GM21786 (cell line): ENCODE measurements around the gene SGTB.
"Not testable (repeated sequence)": the region's sequence is repeated elsewhere in the genome, so short reads cannot be mapped to it uniquely, and the experiment has no call there.

Experiments used
- ATAC-seq: cut with Tn5 transposase; IDR thresholded peaks from one replicate; pipeline ENCODE4 v1.9.1; 2021; ENCODE audit not compliant: unreplicated experiment

The SGTB gene

DNA sequence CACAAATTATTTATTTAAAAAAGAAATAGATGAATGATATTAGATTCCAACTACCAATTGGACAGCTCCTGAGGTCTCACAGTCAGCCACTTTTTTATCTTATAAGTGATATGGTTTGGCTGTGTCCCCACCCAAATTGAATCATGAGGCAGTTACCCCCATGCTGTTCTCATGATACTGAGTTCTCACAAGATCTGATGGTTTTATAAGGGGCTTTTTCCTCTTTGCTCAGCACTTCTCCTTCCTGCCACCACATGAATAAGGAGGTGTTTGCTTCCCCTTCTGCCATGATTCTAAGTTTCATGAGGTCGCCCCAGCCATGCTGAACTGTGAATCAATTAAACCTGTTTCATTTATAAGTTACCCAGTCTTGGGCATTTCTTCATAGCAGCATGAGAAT lies 13.0 kb upstream of the SGTB start:
- ATAC-seq: no peak

DNA sequence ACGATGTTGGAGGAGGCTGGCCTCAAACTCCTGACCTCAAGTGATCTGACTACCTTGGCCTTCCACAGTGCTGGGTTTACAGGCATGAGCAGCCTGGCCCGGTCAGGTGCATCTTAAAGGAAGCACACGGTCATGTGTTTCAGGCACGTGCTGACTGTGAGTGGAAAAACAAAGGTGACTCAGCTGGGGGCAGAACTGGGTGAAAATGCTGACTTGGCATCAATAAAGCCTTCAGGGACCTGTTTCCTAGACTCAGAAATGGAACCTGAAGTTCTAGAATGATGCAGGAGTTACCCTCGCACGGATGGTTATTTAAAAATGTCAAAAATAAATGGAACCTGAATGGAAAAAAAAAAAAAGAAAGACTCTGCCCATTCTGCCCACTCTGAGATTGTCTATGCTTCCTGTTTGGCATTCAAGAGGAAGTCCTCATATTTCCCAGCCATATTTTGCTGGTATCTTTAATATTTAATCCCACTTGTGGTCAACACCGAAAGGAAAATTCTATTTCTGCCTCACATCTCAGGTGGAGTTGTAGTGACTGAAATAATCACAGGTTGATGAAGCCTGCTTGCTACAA lies 12.4 kb upstream of the SGTB start:
- ATAC-seq: not testable (repeated sequence)

DNA sequence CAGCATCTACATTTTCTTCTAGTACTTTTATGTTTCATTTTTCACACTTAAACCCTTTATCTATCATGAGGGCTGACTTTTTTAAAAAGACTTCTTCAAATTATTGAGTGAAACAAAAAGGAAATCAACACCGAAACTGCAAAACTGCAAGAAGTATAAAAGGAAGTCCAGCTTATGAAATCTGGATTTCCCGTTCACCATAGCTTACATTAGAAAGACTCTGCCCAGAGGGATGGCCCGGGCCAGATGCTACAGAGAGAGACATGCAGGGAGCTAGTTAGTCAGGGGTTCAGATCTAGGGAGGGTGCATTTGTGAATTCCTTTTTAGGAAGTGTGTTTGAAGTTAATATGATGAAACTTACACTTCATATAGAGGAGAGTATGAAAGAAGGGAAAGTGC lies 10.1 kb upstream of the SGTB start:
- not testable (repeated sequence) for ATAC-seq

DNA sequence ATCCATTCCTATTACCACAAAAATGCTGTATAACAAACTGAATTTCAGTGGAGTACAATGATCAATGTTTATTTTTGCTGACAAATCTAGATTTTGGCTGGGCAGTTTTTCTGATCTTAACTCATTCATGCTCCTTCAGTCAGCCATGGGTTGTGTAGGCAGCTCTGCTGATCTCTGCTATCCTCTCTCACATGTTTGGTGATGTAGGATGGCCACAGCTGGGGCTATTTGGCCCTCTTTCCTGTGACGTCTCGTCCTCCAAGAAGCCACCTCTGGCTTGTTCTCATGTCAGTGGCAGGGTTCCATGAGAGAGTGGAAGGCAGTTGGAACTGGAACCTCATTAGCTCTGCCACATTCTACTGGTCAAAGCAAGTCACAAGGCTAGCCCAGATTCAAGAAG lies 9.0 kb upstream of the SGTB start:
- ATAC-seq: no peak

DNA sequence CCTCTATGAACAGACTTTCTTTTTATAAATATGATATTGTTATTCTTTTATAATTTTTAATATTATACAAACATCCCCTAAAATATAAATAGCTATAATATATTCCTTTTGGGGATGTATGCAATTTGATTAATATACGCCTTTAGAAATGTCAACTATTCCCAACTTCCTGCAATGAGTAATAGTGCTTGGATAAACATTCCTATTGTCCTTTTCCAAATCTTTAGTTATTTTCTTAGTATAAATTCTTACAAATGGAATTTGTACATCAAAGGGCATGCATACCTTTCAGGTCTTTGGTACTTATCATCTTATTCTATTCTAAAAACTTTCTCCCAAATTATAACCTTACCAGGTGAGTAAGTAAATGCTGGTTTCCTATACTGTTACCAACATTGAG lies 6.3 kb upstream of the SGTB start:
- no peak for ATAC-seq

DNA sequence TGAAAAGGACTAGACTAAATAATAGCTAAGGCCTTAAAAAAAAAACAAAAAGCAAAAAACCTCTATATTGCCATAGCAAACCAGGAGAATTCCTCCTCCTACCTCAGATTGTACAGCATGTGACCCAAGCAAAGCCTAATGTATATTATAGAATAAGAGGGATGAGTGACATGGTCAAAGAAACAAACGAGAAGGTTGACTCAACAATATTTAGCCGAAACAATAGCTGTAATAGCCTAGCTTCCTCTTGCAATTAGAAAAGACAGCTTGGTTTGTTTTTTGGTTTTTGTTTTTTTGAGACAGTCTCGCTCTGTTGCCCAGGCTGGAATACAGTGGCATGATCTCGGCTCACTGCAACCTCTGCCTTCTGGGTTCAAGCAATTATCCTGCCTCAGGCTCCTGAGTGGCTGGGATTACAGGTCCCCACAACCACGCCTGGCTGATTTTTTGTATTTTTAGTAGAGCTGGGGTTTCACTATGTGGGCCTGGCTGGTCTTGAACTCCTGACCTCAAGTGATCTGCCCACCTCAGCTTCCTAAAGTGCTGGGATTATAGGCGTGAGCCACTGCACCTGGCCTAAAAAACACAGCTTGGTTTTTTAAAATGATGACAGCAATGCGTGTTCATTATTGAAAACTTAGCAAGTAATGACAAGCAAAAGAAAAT lies 5.7 kb upstream of the SGTB start:
- ATAC-seq: no peak

DNA sequence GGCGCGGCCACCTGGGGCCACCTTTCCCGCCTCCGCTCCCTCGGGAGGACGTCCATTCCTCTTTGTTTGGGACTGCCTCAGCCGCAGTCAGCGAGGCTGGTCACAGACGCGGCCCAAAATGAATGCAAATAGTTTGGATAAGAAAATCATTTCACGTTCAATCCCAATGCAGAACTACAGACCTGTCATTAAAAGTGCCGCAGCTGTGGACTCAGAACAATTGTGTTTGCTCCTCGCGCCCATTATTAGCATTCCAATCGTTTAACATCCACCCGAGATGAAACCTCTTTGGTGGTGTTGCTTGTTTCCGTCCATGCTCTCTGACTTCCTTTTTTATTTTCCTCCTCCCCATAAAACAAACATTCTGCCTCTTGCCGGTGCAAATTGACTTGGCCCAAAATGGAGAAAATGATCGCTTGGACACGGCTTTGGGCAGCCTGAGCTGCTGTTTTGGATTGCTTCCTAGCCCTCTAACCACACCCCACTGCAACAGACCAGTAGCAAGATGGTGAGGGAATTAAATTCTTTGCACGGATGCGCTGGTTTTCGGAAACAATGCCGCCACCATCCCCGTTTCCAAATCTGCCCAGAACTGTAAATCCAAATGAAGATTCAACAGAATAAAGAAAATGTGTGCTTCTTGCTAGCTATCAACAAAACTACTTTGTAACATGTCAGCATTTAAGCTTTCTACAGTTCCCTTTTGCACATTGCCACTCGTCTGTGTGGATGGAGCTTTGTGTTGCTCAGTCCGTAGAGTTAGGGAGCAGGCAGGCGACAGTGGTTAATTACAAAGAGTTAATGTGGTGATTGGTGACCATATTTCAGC lies 880 bp upstream of the SGTB start:
- no peak for ATAC-seq

DNA sequence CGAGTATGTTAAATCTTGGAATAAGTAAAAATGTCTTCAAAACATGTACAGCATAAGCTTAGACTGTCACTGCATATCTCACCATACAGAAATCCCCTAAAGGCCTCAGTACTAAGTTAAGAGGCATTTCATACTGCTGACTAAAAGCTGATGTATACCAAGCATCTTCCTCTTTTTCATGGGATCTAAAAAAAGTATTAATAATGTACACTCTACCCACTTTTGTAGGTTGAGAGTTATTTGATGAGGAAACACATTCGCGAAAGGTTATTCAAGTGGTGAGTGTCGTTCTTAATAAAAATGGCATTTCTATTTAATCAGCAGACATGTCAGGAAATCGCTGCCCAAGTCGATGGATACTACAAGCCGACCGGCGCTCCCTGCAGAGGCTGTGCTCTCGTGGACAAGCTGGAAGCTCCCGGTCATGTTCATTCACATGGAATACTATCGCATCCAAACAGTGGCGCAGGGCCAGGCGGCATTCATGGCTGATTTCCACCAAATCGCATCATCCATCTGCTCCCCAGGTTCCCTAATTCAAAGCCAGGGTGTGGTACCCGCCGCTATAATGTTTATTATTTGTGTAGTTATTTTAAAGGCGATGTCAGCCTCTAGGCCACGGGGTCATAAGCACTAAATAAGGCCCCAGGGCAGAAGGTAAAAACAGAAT lies 724 bp downstream of the SGTB start:
- ATAC-seq: peak; percentile 14

DNA sequence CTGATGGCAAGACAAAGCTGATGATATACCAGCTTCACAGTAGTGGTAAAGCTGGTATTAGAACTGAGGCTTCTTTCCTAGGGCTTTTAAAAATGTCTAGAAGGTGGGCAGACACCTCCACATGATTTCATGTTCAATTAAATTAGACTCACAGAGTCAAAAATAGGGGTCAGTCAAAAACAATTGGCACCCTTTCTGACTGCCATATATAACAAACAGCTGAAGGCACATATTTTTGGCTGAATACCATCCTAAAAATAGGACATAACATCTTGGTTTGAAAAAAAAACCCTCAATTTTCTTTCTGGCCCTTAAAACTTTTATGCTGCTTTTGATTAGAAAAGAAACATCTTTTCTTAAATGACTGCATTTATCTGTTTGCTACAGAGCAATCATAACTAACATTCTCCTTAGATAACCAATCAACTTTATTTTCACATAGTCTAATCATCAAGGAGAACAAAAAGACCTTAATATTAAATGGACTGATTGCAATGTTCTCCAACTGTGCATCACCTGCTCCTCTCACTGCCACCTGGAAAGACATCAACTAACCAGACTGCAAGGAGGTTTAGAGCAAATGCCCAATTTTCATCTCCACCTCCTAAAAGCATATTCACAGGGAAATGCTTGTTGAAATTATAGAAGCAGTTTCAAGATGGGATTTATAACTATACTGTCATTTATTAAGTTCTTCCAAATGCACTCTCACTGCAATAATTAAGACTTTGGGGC lies 3.2 kb downstream of the SGTB start:
- no peak for ATAC-seq

DNA sequence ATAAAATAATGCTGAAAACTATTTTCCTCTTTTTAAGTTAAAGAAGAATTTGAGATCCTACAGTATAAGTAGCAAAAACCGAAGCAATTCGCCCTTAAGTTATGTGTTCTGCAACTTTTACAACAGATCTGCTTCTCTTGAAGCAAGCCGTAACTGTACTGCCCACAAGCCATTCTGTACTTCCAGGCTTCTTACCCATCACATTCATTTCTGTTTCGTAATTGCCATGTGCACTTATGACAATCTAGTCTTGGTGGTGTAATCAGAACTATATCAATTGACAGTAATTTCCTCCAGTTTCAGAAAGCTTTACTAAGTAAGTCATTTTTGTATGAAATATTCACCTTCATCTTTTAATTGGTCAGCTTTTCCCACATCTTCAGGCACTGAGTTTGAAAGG lies 13.8 kb downstream of the SGTB start:
- no peak for ATAC-seq

DNA sequence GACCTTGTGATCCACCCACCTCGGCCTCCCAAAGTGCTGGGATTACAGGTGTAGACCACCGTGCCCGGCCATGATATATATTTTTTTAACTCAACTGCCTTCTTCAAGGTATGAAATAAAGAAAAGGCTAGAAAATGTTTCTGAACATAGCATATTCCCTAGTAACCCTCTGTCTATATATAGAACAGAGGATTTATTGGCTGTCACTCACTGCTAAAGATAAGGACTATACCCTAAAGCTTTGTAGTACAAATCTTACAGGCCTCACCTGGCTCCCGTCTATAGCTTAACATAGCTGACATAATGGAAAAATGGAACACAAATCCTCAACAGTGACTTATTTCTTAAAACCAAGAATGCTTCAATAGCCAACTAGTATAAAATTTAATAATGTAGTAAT lies 14.2 kb downstream of the SGTB start:
- no peak for ATAC-seq

DNA sequence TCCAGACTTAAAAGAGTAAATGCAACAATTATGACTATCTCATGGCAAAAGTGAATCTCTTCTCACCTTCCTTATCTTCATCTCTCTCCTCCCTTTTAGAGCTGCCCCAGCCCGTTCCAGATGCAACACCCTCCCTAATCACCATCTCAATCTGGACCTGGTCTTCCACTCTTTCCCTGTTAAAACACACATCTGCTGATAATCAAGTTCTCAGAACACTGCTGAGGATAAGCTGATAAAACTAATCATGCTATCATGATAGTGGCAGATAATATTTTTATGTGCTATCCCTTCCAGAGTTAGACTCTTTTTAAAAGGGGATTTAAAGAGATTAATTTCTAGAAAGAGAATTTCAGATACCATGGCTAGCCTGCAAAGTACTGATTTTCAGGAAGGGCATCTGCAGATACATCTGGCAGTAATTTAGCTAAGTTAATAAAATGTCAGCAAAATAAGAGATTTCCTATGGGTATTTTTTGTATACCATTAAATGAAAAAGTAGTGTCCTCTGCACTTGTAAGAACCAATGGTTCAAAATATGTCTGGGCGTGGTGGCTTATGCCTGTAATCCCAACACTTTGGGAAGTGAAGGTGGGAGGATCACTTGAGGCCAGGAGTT lies 17.2 kb downstream of the SGTB start:
- ATAC-seq: no peak

DNA sequence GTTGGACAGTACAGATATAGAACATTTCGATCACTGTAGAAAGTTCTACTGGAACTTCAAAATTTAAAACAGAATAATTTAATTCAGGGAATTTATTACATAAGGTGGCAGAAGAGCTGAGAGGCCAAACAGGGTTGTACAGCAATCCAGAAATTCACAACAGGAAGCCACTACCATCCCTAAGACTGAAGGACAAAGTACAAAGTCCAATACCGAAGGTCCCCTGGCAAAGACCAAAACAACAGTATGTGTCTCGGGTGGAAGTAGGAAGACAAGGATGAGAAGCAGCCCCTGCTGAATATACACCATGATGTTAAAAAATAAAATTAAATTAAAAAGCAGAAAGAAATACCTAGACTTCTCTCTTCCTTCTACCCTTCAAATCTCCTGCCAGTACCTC lies 19.9 kb downstream of the SGTB start:
- no peak for ATAC-seq

DNA sequence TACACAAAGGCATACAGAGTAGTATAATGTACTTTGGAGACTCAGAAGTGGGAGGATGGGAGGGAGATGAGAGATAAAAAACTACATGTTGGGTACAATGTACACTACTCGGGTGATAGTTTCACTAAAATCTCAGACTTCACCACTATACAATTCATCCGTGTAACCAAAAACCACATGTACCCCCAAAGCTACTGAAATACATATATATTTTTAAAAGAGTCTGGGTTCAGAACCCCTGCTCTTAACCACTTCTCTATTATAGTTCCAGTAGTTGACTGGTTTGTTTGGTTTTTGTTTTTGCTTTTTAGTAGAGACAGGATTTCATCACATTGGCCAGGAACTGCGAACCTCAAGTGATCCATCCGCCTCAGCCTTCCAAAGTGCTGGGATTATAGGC lies 22.6 kb downstream of the SGTB start:
- no peak for ATAC-seq

DNA sequence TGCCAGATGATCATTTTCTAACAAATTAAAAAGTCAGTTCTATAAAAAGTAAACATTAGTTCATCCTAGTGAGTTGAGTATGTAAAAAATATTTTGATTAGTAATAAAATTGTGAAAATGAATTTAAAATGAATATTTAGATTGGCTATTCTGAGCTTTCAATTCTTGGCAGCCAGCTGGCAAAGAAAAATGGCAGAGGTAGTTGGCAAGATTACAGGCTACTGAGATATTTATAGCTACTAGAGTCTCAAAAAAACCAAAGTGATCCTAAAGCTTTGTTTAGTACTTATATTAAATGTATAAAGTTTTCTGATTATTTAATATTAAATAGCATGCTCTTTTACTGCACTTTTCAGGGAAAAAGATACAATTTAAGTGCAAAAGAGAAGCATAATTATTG lies 25.0 kb downstream of the SGTB start:
- ATAC-seq: no peak

DNA sequence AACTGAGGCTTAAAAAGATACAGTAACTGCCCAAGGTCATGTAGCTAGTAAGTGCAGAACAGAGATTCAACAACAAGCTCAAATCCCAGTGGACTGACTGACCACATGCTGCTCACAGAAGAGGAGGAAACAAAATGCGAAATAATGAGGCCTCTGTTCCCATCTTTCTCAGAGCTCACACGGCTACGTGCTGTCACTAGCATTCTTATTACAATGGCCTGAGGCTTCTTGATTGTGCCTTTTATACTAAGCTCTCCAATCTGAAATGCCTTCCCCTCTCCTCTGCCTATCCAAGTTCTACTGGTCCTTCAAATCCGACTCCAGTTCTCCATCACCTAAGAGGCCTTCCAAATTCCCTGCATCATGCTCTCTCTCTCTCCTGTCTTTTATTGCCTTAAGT lies 26.0 kb downstream of the SGTB start:
- no peak for ATAC-seq

DNA sequence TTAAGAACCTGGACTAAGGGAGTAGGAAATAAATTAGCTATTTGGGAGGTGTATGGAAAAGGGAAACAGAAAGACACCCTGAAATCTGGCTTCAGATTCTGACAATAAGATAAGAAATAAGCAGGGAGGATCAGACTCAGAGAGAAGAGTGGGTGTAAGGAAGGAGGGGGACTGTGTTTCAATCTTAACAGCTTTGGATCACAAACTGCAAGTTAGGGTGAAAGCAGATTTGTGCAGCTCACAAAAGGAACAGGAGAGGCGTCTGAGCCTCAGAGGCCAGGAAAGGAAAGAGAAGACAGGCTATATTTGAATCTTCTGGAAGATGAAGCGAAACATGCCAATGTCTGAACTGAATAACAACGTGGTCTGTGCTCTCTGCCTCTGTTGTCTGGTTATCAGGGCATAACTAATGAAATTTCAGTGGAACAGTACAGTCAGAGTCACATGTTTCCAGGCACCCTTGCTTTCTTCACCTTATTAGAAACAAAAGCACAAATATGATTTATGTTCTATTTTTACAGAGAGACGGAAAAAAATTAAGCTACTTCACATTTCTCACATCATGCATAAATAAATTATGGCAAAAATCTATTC lies 26.6 kb downstream of the SGTB start:
- ATAC-seq: peak; percentile 84

DNA sequence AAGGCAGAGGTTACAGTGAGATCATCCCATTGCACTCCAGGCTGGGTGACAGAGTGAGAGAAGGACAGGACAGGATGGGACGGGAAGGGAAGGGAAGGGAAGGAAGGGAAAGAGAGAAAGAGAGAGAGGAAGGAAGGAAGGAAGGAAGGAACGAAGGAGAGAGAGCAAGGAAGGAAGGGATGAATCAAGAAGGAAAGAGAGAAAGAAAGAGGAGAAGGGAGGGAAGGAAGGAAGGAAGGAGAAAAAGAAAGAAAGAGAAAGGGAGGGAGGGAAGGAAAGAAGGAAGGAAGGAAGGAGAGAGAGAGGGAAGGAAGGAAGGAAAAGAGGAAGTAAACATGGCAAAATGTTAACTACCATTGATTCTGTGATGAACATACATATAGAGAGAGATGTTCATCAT lies 28.8 kb downstream of the SGTB start:
- no peak for ATAC-seq

DNA sequence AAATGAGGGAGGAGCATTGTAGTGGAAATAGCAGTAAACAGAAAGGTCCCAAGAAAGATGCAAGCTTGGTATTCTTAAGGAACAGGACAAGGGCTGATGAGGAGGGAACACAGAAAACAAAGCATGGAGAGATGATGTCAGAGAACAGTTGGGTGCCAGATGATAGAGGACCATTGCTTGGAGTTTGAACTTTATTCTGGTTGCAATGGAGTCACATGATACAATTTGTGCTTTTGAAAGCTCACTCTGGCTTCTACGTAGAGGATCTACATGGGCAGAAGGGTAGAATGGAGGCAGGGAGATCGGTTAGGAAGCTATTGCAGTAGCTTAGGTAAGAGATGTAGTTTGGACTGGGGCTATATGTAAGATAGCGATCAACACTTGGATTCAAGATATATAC lies 39.8 kb downstream of the SGTB start:
- no peak for ATAC-seq

DNA sequence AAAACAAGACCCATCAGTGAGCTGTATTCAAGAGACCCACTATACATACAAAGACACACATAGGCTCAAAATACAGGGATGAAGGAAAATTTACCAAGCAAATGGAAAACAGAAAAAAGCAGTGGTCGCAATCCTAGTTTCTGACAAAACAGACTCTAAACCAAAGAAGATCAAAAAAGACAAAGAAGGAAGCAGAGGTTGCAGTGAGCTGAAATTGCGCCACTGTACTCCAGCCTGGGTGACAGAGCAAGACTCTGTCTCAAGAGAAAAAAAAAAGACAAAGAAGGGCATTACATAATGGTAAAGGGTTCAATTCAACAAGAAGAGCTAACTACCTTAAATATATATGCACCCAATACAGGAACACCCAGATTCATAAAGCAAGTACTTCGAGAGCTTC lies 45.9 kb downstream of the SGTB start:
- ATAC-seq: not testable (repeated sequence)
